ENCODE results near the gene AXIN1. TPM values are rescaled to one million over a fixed set of nuclear protein-coding genes. Genes with fewer than 3 reads are reported as not detected.

Gene AXIN1
- total RNA-seq, 4 donors from 2014 or later: 37.9 to 45.7 (median 40.6) TPM

GRCh38 chr16:369275-369865, 16.8 kb upstream of the AXIN1 start:
- DNase-seq (ENCODE audit: low spot score in 2 of 2): no peak
- intact Hi-C loops (cut with DNase I; ENCODE audit: low total_unique reads): no loop called here

DNA sequence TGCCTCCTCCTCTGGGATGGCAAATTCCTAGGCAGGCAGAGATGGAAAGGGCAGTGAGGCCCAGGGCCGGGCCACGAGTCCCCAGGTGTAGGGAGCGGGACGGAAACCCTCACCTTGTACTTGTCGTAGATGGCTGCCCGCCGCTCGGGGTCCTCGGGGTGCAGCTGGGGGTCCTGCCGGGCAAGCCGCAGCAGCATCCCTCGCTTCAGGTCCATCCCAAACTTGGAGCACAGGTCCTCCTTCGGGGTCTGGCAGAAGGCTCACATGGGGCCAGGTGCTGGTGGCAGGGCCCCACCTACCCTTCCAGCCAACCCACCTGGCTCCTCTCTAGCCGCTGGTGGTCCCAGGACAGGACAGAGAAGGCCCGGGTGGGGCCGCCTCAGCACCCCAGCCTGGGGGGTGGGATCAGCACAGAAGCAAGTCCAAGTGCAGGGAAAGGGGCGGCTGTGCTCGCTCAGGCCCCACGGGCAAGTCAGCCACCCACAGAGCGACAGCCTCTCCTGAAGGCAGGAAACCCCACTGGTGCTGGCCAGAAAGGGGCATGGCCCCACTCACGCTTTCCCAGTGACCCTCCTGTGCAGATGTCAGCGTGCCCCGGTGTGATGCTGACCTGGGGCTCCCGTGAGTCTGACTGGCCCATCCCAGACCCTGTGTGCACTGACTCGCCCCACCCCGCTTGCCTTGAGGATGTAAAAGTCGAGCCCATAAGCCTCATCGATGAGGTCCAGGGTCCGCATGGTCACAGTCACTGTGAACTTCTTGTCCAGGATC, 16.1 kb upstream of the AXIN1 start:
- TF ChIP-seq, protein P1, sequence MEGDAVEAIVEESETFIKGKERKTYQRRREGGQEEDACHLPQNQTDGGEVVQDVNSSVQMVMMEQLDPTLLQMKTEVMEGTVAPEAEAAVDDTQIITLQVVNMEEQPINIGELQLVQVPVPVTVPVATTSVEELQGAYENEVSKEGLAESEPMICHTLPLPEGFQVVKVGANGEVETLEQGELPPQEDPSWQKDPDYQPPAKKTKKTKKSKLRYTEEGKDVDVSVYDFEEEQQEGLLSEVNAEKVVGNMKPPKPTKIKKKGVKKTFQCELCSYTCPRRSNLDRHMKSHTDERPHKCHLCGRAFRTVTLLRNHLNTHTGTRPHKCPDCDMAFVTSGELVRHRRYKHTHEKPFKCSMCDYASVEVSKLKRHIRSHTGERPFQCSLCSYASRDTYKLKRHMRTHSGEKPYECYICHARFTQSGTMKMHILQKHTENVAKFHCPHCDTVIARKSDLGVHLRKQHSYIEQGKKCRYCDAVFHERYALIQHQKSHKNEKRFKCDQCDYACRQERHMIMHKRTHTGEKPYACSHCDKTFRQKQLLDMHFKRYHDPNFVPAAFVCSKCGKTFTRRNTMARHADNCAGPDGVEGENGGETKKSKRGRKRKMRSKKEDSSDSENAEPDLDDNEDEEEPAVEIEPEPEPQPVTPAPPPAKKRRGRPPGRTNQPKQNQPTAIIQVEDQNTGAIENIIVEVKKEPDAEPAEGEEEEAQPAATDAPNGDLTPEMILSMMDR (IDR thresholded peaks at IDR 0.05): no peak
- 91 to 92% methylated on average over 20 to 29 of the region's 29 CpGs for WGBS, 2 donors
- DNase-seq (ENCODE audit: low spot score in 2 of 2): no peak
- intact Hi-C loops (cut with DNase I; ENCODE audit: low total_unique reads): no loop called here
- H3K4me3 ChIP-seq (ENCODE audit: low read depth, poor library complexity, severe bottlenecking): no peak overlapping the region

More at GRCh38 chr16:369275-369865, 16.8 kb upstream of the AXIN1 start:
- no peak overlapping the region for H3K4me3 ChIP-seq (ENCODE audit: low read depth, poor library complexity, severe bottlenecking)
- TF ChIP-seq, protein P1 (IDR thresholded peaks at IDR 0.05): no peak
- TF ChIP-seq POLR2A (IDR thresholded peaks at IDR 0.05): no peak
- 75% methylated on average over 20 of the region's 20 CpGs for WGBS, 2 donors

DNA sequence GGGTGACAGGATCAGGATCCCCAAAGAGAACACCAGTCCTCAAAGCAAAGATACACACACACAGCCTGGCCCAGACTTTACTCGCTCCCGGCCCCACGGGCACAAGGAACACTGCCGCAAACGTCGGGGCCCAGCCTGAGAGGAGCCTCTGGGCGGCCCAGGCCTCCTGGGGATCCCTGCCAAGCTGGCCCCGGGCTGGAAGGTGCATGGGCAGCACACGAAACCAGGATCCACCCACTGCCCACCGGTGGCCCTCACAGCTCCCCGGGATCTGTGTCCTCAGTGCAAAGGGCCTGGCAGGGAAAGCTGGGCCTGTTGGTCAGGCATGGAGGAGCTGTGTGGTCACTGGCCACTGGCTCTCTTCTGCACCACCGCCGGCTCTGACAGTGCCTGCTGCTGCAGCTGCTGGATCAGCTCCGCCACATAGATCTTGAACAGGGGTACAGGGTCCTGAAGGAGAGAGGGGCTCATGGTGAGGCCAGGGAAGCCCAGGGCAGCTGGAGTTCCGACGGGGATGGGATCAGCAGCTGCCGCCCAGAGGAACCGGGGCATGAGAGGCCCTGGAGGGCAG, 14.9 kb upstream of the AXIN1 start:
- H3K4me3 ChIP-seq (ENCODE audit: low read depth, poor library complexity, severe bottlenecking): no peak overlapping the region
- TF ChIP-seq, protein P1 (IDR thresholded peaks at IDR 0.05): no peak
- no peak for TF ChIP-seq POLR2A (IDR thresholded peaks at IDR 0.05)
- 92 to 93% methylated on average over 8 to 17 of the region's 18 CpGs for WGBS, 2 donors
- intact Hi-C loops (cut with DNase I; ENCODE audit: low total_unique reads): no loop called here
- DNase-seq (ENCODE audit: low spot score in 2 of 2): no peak

DNA sequence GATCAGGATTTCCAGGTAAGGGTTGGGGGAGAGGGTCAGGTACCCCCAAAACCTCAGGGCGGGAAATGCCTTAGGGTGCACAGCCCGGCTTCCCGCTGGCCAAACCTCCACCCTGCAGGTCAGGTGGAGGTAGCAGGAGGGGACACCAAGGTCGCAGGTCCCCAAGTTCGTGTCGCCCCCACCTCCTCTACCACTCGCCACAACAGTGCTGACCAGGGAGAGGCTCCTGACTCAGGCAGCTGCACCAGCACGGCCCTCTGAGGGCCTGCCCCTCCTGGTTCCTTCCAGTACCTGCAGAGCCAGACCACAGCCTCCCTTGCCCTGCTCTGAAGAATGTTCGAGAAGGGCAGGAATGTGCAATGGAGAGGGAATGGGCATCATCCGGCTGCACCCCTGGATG, 14.0 kb upstream of the AXIN1 start:
- intact Hi-C loops (cut with DNase I; ENCODE audit: low total_unique reads): no loop called here
- DNase-seq (ENCODE audit: low spot score in 2 of 2): no peak
- WGBS, 2 donors: 84 to 87% methylated on average over 8 to 10 of the region's 10 CpGs
- TF ChIP-seq, protein P1 (IDR thresholded peaks at IDR 0.05): no peak
- TF ChIP-seq POLR2A (IDR thresholded peaks at IDR 0.05): no peak
- H3K4me3 ChIP-seq (ENCODE audit: low read depth, poor library complexity, severe bottlenecking): no peak overlapping the region

DNA sequence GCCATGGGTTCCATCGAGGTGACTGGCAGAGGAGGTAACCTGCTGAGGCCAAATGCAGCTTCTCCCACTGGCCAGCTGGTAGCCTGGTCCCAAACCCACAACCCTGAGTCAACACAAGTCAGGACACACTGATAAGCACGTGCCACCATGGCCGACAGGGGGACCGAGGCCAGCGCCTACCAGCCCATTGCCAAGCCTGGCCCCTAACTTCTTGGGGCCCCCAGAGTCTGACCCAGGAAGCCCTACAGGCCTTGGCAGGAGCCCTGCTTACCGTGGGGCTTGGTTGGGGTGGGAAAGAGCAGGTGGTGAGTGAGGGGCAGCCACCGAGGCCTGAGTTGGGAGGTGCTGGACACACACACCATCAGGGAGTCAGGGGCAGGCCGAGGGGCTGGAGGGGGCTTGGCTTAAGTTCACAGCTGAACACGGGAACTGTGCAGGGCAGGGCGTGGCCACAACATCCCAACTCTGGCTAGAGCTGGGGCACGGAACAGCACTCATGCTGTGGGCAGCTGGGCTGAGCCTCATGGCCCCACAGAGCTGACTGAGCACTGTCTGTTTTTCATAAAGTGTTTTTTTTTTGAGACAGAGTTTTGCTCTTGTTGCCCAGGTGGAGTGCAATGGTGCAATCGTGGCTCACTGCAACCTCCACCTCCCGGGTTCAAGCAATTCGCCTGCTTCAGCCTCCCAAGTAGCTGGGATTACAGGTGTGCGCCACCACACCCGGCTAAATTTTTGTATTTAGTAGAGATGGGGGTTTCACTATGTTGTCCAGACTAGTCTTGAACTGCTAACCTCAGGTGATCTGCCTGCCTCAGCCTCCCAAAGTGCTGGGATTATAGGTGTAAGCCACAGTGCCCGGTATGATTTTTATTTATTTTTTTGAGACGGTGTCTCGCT, 12.3 kb upstream of the AXIN1 start:
- intact Hi-C loops (cut with DNase I; ENCODE audit: low total_unique reads): no loop called here
- TF ChIP-seq POLR2A (IDR thresholded peaks at IDR 0.05): no peak
- TF ChIP-seq, protein P1 (IDR thresholded peaks at IDR 0.05): no peak
- no peak for DNase-seq (ENCODE audit: low spot score in 2 of 2)
- H3K4me3 ChIP-seq (ENCODE audit: low read depth, poor library complexity, severe bottlenecking): no peak overlapping the region
- 55 to 61% methylated on average over 17 to 19 of the region's 19 CpGs for WGBS, 2 donors
